HCT116 (cell line): ENCODE measurements around the gene CALD1. TPM values are rescaled to one million over a fixed set of nuclear protein-coding genes. Genes with fewer than 3 reads are reported as not detected.

Experiments used
- ATAC-seq: fragments of 200-7000 bp; cut with Tn5 transposase; 2 replicates; pipeline ENCODE4 v1.9.1; 2020; ENCODE audit warnings: mild to moderate bottlenecking, moderate library complexity
- BruUV-seq: library from RNA; stranded (reverse); fragments of 400-500 nt; replicated peaks from 2 replicates; lab custom pipeline; 2021; lab: Mats Ljungman, UMichigan
- CTCF ChIA-PET: fragments of 300-600 bp; sonication (Branson Sonifier 250); formaldehyde crosslinking; loops from one replicate; lab custom pipeline; 2021; ENCODE audit warnings: antibody characterized with exemption; lab: Charles Lee
- POLR2A ChIA-PET: fragments of 300-600, 350-600 bp; sonication (Branson Sonifier 250); formaldehyde crosslinking; loops from one replicate; lab custom pipeline; 2021; ENCODE audit warnings: antibody characterized with exemption; lab: Charles Lee
- RAD21 ChIA-PET, 2 experiments: fragments of 300-600 bp; sonication (Branson Sonifier 250); formaldehyde crosslinking; loops; one replicate each; lab custom pipeline; 2023; ENCODE audit warnings: low total read pairs in 2 of 2; ENCODE audit not compliant: uncharacterized antibody in 2 of 2, unreplicated experiment in 2 of 2, low non-redundant PET in 1 of 2; lab: Charles Lee
- DNase-seq: peaks from one replicate; pipeline ENCODE4 v3.0.0-alpha.2; 2010; ENCODE audit warnings: low read depth, low spot score
- H2AFZ ChIP-seq: fragments of 200-600 bp; shearing (Covaris generic), sonication (generic); 2 replicates; pipeline ENCODE4 v1.6.1; 2017; ENCODE audit warnings: low read depth, mixed run types, mixed read lengths, antibody characterized with exemption, low read length; ENCODE audit not compliant: poor library complexity, severe bottlenecking
- H3K27ac ChIP-seq: 2 replicates; pipeline ENCODE4 v1.5.1; 2012; ENCODE audit warnings: low read depth, low read length
- H3K27me3 ChIP-seq: fragments of 200-600 bp; sonication (generic); 2 replicates; pipeline ENCODE4 v1.6.1; 2016; ENCODE audit warnings: mixed run types, low read length, mixed read lengths; ENCODE audit not compliant: insufficient read depth
- H3K36me3 ChIP-seq, 2 experiments: fragments of 200-500 bp in 1 of 2; fragments of 200-600 bp in 1 of 2; sonication (Bioruptor generic) in 1 of 2; sonication (generic) in 1 of 2; 2 replicates each; pipeline versions ENCODE4 v1.5.1 to v1.6.1; 2014 to 2016; ENCODE audit warnings: low read length in 2 of 2, inconsistent platforms in 1 of 2, mixed read lengths in 1 of 2, mixed run types in 1 of 2; ENCODE audit not compliant: insufficient read depth in 2 of 2, control insufficient read depth in 1 of 2
- H3K4me1 ChIP-seq, 2 experiments: fragments of 200-600 bp in 1 of 2; sonication (generic) in 1 of 2; 2 replicates each; pipeline versions ENCODE4 v1.5.1 to v1.6.1; 2012 to 2017; ENCODE audit warnings: low read length in 2 of 2, inconsistent platforms in 1 of 2, mild to moderate bottlenecking in 1 of 2, mixed read lengths in 1 of 2, mixed run types in 1 of 2, moderate library complexity in 1 of 2; ENCODE audit not compliant: insufficient read depth in 2 of 2, control insufficient read depth in 1 of 2
- H3K4me2 ChIP-seq: fragments of 200-600 bp; sonication (generic); 2 replicates; pipeline ENCODE4 v1.6.1; 2017; ENCODE audit warnings: mixed run types, low read length, mixed read lengths
- H3K4me3 ChIP-seq, 2 experiments: fragments of 200-600 bp in 1 of 2; sonication (generic) in 1 of 2; replicated peaks in 1 of 2; 2 replicates each; pipeline ENCODE4 v1.5.1; 2011 to 2016; ENCODE audit warnings: low read length in 2 of 2, control low read depth in 1 of 2, low read depth in 1 of 2, mild to moderate bottlenecking in 1 of 2, mixed read lengths in 1 of 2, mixed run types in 1 of 2
- H3K79me2 ChIP-seq: fragments of 200-600 bp; sonication (generic); 2 replicates; pipeline ENCODE4 v1.6.1; 2017; ENCODE audit warnings: mild to moderate bottlenecking, mixed run types, low read length, moderate library complexity, mixed read lengths; ENCODE audit not compliant: insufficient read depth
- H3K9ac ChIP-seq: fragments of 200-600 bp; sonication (generic); 2 replicates; pipeline ENCODE4 v1.6.1; 2016; ENCODE audit warnings: low read length, mixed read lengths
- H3K9me2 ChIP-seq: fragments of 200-600 bp; sonication (generic), shearing (Covaris generic); 2 replicates; pipeline ENCODE4 v1.6.1; 2017; ENCODE audit warnings: mixed run types, mild to moderate bottlenecking, moderate library complexity; ENCODE audit not compliant: insufficient read depth
- H3K9me3 ChIP-seq, 2 experiments: fragments of 200-500 bp in 1 of 2; fragments of 200-600 bp in 1 of 2; sonication (Bioruptor generic) in 1 of 2; sonication (generic) in 1 of 2; 2 replicates each; pipeline ENCODE4 v1.6.1; 2014 to 2017; ENCODE audit warnings: low read length in 2 of 2, mixed read lengths in 2 of 2, inconsistent platforms in 1 of 2, low read depth in 1 of 2, mild to moderate bottlenecking in 1 of 2, mixed run types in 1 of 2, moderate library complexity in 1 of 2; ENCODE audit not compliant: control insufficient read depth in 1 of 2, insufficient read depth in 1 of 2
- H4K20me1 ChIP-seq: fragments of 200-600 bp; sonication (generic), shearing (Covaris generic); 2 replicates; pipeline ENCODE4 v1.6.1; 2017; ENCODE audit warnings: mixed run types, mild to moderate bottlenecking, moderate library complexity; ENCODE audit not compliant: insufficient read depth
- ATF3 ChIP-seq: IDR thresholded peaks from 2 replicates; pipeline ENCODE4 v1.6.1; 2012
- EGR1 ChIP-seq: IDR thresholded peaks from 2 replicates; pipeline ENCODE4 v1.6.1; 2012; ENCODE audit warnings: low read depth
- MAX ChIP-seq: IDR thresholded peaks from 2 replicates; pipeline ENCODE4 v1.6.1; 2012
- TCF7L2 ChIP-seq: IDR thresholded peaks from 2 replicates; pipeline ENCODE4 v1.7.0; 2011; ENCODE audit warnings: borderline replicate concordance, inconsistent platforms; ENCODE audit not compliant: insufficient read depth, insufficient read length; ENCODE audit errors: extremely low read depth
- intact Hi-C: fragments of 100-400 bp; cut with micrococcal nuclease; formaldehyde crosslinking; loops from 2 replicates; pipeline ENCODE4 v1.10.0; 2022
- total RNA-seq: library from RNA; stranded (reverse); gene quantifications from one replicate; pipeline ENCODE4 v1.2.1, GENCODE V29; 2021; ENCODE audit not compliant: unreplicated experiment

Gene CALD1
- total RNA-seq, 1 experiment from 2014 or later, result 66.8 TPM

GRCh38 chr7:134891262-134891695, 111.8 kb downstream of the CALD1 start (continued):
- no peak for TF ChIP-seq ATF3
- peak; percentile 96 for TF ChIP-seq MAX

GRCh38 chr7:134891696-134892678, 112.6 kb downstream of the CALD1 start:
- H3K4me1 ChIP-seq, result peaks cover 10 to 22% of the 10 kb centered on the region in 2 experiments; a peak in 3 of 4 replicates
- H3K4me3 ChIP-seq, result peak overlapping the region; percentile 69 to 75
- DNase-seq (no peak), ATAC-seq (peak; percentile 17; the same call in 1 of the 2 replicates)
- no peaks in the 10 kb centered on the region for H4K20me1 ChIP-seq
- peak overlapping the region; percentile 60 for H3K27ac ChIP-seq
- ChIA-PET RAD21 (no interaction called here), POLR2A (no interaction called here), CTCF (interaction anchor here (0.9 kb wide), 1 partner anchor 259 kb away, joined by 3 read pairs; no protein-coding TSS in a partner anchor)
- BruUV-seq, result TSS peak; percentile 56
- no peaks in the 10 kb centered on the region for H3K27me3 ChIP-seq
- no peaks in the 10 kb centered on the region; a peak in 1 of 4 replicates for H3K36me3 ChIP-seq
- H2AFZ ChIP-seq, result peak overlapping the region; percentile 18
- peaks cover 8 to 16% of the 10 kb centered on the region in 2 experiments; a peak in 2 of 4 replicates for H3K9me3 ChIP-seq
- intact Hi-C loops, result loop anchor here (10.0 kb wide), 1 partner anchor 273 kb away; no protein-coding TSS in a partner anchor
- TF ChIP-seq TCF7L2, result no peak
- 0 out of 2 replicates have a peak, but pooled peaks have one; percentile 17 for TF ChIP-seq EGR1
- H3K9me2 ChIP-seq, result no peaks in the 10 kb centered on the region
- peak overlapping the region; percentile 93 for H3K4me2 ChIP-seq
- H3K9ac ChIP-seq, result peak overlapping the region; percentile 75
- peaks cover 50% of the 10 kb centered on the region for H3K79me2 ChIP-seq
